Stimulated activated CD4-positive, alpha-beta T cell treated with anti-CD3 and anti-CD28 coated beads, Interleukin-1b, Interleukin-23, amount 100 ng/mL, for 4 hours (primary cell): ENCODE measurements around the gene PLA2G2D.
"Not testable (repeated sequence)": the region's sequence is repeated elsewhere in the genome, so short reads cannot be mapped to it uniquely, and the experiment has no call there.

Source experiments
- DNase-seq, 2 donors: peaks; one replicate each; pipeline ENCODE4 v3.0.0-alpha.2; 2020; ENCODE audit warnings: low read depth in 2 of 2

PLA2G2D gene

GRCh38 chr1:20143318-20143717, 24.0 kb upstream of the PLA2G2D start:
- no peak for DNase-seq

- no peak for DNase-seq
These were observed 22.8 kb upstream of the PLA2G2D start for GRCh38 chr1:20142001-20142710.

- DNase-seq, result no peak
These were observed 22.1 kb upstream of the PLA2G2D start for GRCh38 chr1:20141466-20141865.

- DNase-seq, result no peak
These were observed 21.7 kb upstream of the PLA2G2D start for GRCh38 chr1:20141001-20141400.

- DNase-seq, result no peak
These were observed 20.7 kb upstream of the PLA2G2D start for GRCh38 chr1:20139776-20140612.

DNA sequence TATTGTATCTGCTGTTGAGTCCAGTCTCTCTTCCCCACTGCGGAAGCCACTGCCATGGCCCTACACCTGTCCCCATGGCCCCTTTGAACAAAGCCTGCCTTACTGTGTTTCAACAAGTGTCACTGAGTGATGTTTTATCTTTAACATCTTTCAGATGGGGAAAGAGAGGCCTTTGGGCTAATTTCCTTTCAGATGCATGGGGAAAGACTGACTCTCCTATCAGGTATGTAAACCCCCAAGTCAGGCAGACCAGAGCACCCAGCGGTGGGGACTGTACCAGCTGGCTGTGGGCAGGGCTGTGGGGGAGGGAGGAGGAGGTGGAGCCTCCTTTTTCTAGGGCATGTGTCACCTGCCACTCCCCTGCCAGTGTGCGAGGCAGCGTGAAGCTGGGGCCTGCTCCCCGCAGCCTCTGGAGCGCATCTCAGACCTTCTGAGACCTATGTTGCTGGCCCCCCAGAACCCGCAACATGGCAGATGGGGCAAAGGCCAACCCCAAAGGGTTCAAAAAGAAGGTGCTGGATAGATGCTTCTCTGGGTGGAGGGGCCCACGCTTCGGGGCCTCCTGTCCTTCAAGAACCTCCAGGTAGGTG, 19.7 kb upstream of the PLA2G2D start, which contains the start of gene PLA2G2F:
PLA2G2F (plus strand) TSS at position 363 of the 590 bp plus-strand sequence; CDS start at position 468, 105 bp downstream.
- no peak for DNase-seq

DNA sequence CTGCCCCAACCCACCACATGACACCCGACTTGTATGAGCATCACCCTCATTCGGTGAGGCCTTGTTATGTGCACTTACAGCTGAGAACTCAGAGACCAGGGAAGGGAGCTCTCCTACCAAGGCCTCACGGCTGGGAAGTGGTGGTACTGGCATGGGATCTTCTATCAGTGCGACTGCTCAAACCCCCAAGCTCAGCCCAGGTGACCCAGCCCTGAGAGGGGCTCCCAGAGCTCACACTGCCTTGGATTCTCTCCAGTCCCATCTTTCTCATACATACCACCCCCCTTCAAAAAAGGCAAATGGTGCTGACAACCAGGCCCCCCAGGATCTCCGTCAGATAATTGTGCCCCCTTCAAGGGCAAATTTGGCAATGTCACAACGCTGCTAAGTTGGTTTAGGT, 19.0 kb upstream of the PLA2G2D start:
- DNase-seq, result no peak

- no peak for DNase-seq
These were observed 18.3 kb upstream of the PLA2G2D start for GRCh38 chr1:20137604-20138003.

GRCh38 chr1:20137055-20137454, 17.7 kb upstream of the PLA2G2D start:
- no peak for DNase-seq

DNA sequence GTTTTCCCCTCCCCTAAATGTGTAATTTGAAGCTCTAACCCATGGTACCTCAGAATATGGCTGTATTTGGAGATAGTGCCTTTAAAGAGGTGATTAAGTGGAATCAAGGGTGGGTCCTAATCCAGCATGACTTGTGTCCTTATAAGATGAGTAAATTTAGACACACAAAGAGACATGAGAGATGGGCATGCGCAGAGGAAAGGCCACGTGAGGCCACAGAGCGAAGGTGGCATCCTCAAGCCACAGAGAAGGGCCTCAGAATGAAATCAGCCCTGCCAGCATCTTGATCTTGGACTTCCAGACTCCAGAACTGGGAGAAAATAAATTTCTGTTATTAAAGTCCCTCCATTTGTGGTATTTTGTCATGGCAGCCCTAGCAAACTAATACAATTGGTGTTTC, 16.9 kb upstream of the PLA2G2D start:
- DNase-seq, result no peak

- DNase-seq, result no peak
These were observed 15.7 kb upstream of the PLA2G2D start for GRCh38 chr1:20134995-20135394.

DNA sequence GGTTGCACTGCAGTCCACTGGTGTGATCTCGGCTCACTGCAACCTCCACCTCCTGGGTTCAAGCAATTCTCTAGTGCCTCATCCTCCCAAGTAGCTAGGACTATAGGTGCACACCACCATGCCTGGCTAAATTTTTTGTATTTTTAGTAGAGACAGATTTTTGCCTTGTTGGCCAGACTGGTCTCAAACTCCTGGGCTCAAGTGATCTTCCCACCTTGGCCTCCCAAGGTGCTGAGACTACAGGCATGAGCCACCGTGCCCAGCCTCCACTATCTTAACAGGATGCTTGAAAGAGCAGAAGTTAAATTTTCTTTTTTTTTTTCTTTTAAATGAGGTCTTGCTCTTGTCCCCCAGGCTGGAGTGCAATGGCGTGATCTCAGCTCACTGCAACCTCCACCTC, 11.2 kb upstream of the PLA2G2D start:
- DNase-seq, result not testable (repeated sequence)

- no peak for DNase-seq
These were observed 7.6 kb upstream of the PLA2G2D start for GRCh38 chr1:20126806-20127440.

DNA sequence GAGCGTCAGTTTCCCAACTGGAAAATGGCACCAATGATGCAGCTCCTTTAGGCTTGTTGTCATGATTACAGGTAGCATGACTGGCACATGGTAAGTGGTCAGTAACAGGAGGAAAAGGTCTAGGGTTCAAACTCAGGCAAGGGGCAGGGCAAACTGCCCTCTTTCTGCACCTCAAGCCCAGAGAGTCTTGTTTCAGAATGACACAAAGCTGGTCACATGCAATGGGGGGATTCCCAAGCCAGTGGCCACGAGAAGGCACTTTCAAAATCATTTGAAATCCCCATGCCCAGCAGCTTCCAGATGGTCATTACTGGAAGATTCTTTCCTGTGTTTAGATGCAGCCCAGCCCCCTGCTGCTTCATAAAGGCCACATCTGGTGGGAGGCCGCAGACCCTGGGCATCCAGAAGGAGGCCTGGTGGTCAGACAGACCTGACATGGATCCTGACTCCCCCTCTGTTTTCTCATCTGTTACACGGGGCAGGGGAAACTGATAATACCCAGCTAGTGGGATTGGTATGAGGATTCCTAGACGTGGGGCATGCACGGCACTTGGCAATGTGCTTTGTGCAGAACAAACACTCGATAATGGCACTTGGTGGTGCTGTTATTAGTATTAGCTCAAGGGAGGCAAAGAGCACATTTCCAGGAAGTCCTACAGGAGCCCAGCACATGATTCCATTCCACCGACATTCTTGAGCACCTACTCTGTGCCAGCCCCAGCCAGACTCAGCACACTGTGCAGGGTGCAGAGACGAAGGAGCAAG, 6.9 kb upstream of the PLA2G2D start:
- no peak for DNase-seq

GRCh38 chr1:20125100-20125499, 5.8 kb upstream of the PLA2G2D start:
- DNase-seq, result no peak

DNA sequence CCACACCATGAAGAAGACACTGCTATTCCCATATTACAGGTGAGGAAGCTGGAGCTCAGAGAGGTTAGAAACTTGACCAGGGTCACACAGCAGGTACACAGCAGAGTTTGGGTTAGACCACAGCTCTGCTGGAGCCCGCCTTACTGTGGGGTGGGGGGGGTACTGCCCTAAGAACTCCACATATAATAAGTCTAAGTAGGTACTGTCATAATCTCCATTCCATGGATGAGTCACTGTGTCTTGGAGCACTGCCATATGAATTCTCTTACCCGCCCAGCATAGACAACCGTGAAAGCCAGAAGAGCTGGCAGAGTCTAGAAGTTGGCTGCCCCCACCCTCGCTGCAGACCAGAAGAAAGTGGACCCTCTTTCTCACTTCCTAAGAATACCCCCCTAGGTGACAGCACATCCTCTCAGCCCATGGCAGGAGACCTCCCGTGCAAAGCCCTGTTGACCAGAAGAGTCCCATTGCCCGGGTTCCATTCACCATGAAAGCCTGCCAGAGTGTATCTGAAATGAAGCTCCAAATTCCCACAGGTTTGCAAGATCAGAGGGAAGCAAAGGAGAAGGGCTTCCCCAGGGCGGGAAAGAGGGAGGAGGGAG, 5.2 kb upstream of the PLA2G2D start:
- DNase-seq, result no peak

DNA sequence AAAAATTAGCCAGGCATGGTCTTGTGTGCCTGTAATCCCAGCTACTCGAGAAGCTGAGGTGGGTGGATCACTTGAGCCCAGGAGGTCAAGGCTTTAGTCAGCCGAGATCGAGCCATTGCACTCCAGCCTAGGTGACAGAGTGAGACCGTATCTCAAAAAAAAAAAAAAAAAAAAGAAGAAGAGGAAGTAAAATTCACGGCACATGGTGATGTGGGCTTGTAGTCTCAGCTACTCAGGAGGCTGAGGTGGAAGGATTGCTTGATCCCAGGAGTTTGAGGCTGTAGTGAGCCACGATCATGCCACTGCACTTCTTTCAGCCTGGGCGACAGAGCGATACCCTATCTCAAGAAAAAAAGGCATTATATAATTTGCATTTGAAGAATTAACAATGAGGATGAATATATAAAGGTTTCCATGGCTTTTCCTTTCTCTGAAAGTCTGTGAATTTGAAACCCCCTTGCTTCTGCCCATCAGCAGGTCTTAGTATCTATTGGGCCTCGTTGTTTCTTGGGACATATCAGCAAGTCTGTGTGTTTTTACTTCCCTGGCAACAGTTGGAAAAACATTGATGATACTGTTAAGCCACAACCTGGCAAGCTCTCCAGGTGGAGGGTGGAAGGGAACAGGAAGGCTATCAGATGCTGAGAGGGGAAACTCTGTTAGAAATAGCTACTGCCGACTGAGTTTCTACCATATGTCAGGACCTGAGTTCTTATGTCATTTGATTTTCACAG, 4.6 kb upstream of the PLA2G2D start:
- DNase-seq, result no peak

- no peak for DNase-seq
These were observed 1.5 kb upstream of the PLA2G2D start for GRCh38 chr1:20120796-20121195.

GRCh38 chr1:20117236-20117635, 2.1 kb downstream of the PLA2G2D start:
- DNase-seq, result no peak

DNA sequence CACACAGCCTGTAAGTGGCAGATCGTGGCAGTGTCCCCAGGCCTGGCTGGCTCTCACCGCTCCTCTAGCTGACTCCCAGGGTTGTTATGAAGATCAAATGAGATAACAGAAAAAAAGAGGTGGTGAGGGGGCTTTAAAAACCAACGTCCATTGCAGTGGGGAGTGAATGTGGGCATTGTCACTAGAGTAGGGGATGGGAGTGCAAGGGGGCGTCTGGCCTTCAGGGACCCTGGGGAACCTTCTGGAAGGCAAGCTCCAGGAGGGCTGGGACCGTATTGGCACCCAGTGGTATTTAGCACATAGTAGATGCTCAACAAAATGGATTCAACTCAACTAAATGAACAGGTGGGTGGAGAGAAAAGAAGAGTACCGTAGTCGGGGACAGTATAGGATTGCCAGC, 3.4 kb downstream of the PLA2G2D start:
- DNase-seq, result no peak
